Neural crest cell (in vitro differentiated cells): ENCODE results near the gene CACNA1H. TPM values are rescaled to one million over a fixed set of nuclear protein-coding genes. Genes with fewer than 3 reads are reported as not detected.

Source experiments
- DNase-seq: peaks from one replicate; pipeline ENCODE4 v3.0.0; 2021; ENCODE audit warnings: low read depth, mixed read lengths, low spot score
- H3K27ac Mint-ChIP-seq: one replicate; pipeline ENCODE4 v1.8.0; 2021; ENCODE audit warnings: mild to moderate bottlenecking, mixed read lengths; ENCODE audit not compliant: unreplicated experiment
- H3K27me3 Mint-ChIP-seq: 2 replicates; pipeline ENCODE4 v1.8.0; 2021; ENCODE audit warnings: low read depth, mild to moderate bottlenecking, mixed read lengths
- H3K36me3 Mint-ChIP-seq: 2 replicates; pipeline ENCODE4 v1.8.0; 2021; ENCODE audit warnings: low read depth, mild to moderate bottlenecking, mixed read lengths
- H3K4me1 Mint-ChIP-seq: 2 replicates; pipeline ENCODE4 v1.8.0; 2021; ENCODE audit warnings: mixed read lengths
- H3K4me3 Mint-ChIP-seq: one replicate; pipeline ENCODE4 v1.8.0; 2021; ENCODE audit warnings: mild to moderate bottlenecking, mixed read lengths
- H3K9me3 Mint-ChIP-seq: 2 replicates; pipeline ENCODE4 v1.8.0; 2021; ENCODE audit warnings: mixed read lengths
- CTCF ChIP-seq: fragments of 200-600 bp; sonication (generic); conservative IDR thresholded peaks from 2 replicates; pipeline ENCODE4 v1.5.0; 2021; ENCODE audit warnings: antibody characterized with exemption, mild to moderate bottlenecking
- total RNA-seq: library from RNA; stranded (reverse); gene quantifications from 2 replicates; pipeline ENCODE4 v1.2.1, GENCODE V29; 2021

The CACNA1H gene
- total RNA-seq, 1 donor from 2014 or later: 10.7 TPM

DNA sequence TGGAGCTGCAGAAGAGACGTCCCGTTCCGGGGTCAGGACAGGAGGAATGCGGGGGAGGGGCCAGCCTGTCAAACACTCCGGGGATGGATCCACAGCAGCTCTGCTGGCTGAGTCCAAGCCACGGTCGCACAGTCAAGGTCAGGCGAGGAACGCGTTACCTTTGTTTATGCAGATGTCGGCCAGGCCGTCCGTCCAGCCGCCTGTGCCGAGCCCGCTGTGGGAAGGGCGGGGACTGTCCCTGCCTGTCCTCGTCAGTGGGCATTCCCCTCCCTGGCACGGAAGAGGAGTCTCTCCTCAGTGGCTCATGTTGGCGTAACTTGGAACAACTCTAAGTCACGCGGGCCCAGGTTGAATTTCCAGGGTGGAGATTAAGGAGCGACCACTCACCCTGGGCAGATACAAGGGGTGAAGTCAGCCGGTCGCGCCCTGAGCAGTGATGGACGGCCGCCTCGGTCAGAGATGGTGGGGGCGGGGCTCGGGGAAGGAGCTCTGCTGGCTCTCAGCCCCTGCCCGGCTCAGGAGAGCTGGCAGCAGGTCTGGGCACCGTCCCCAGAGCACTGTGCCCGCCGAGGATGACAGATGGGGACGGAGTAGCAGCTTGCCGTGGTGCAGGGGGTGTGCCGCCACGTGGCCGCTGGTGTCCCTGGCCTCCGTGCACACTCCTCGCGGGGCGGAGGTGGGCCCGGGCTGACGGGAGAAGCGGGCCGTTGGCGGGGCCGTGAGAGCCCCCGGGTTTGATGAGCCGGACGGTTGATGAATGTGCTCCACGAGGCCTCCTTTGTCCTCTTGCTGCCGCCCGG lies 7.3 kb downstream of the CACNA1H start:
- DNase-seq: no peak
- Mint-ChIP-seq H3K27me3 (peaks cover 5% of the 10 kb centered on the region), H3K4me1 (peaks cover 6% of the 10 kb centered on the region), H3K27ac (no peak overlapping the region), H3K4me3 (no peak overlapping the region), H3K36me3 (no peaks in the 10 kb centered on the region), H3K9me3 (no peaks in the 10 kb centered on the region)
- no peak for TF ChIP-seq CTCF

DNA sequence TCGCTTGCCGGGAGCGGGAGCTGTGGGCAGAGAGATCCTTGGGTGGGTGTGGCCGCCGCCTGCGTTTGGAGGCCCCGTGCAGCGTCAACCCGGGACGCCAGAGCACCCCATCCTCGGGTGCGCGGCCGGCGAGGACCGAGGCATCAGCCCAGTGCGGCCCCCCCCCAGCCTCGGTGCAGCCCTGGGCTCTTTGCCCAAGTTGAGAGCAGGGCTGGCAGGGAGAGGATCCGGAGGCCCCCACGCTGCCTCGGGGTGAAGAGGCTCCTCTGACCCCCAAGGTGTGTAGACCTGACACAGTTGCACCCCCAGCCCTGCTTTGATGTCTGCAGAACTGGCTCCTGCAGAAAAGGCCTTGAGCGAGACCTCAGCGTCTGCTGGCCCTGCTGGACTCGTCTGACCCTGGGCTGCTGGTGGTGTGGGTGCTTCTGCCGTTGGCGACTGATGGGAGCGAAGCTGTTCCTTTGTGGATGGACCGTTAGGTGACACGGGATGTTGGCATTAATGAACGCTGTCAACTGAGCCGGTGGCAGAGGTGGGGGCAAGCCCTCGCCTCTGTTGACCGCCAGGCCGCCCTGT lies 8.0 kb downstream of the CACNA1H start:
- no peak for DNase-seq
- Mint-ChIP-seq H3K4me3 (no peak overlapping the region), H3K27ac (no peak overlapping the region), H3K36me3 (no peaks in the 10 kb centered on the region), H3K4me1 (peaks cover 6% of the 10 kb centered on the region), H3K27me3 (no peaks in the 10 kb centered on the region), H3K9me3 (no peaks in the 10 kb centered on the region)
- no peak for TF ChIP-seq CTCF

DNA sequence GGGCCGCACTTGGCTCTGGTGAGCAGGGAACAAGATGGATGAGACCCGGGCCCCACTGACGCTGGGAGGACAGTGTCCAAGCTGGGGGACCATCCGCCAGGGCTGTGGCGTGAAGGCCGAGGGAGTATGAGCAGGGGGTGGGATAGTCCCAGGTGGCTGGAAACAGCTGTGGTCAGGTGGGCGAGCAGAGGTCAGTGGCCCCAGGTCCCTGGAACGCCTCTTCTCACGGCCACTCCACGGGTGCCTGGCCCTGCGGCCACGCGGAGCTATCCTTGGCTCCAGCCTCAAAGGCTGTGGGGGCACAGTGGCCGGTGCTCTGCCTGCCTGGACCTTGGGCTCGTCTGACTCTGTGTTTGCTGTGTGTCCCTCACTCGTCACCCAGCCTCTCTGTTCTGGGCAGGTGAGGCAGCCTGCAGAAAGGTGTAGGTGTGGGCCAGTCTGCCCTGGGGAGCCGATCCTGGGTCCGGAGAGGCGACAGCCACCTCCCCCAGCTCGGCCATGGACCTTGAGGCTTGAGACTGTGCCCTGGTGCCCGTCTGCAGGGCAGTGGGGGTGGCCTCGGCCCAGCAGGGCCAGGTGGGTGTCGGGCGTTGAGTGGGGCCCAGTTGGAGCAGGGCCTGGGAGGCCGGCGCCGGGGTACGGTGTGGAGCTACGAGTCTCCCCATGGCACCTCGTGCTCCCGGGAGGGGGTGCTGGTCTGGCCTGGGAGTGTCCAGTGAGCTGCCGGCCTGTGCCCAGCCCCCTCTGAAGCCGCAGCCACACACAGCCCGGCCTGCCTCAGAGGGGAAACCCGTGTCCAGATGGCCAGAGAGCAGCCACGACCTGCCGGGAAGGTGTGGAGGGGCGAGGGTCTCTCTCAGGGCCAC lies 10.0 kb downstream of the CACNA1H start:
- Mint-ChIP-seq H3K27ac (no peak overlapping the region), H3K4me3 (no peak overlapping the region), H3K9me3 (no peaks in the 10 kb centered on the region), H3K4me1 (peaks cover 6% of the 10 kb centered on the region), H3K36me3 (no peaks in the 10 kb centered on the region), H3K27me3 (no peaks in the 10 kb centered on the region)
- no peak for TF ChIP-seq CTCF
- no peak for DNase-seq

DNA sequence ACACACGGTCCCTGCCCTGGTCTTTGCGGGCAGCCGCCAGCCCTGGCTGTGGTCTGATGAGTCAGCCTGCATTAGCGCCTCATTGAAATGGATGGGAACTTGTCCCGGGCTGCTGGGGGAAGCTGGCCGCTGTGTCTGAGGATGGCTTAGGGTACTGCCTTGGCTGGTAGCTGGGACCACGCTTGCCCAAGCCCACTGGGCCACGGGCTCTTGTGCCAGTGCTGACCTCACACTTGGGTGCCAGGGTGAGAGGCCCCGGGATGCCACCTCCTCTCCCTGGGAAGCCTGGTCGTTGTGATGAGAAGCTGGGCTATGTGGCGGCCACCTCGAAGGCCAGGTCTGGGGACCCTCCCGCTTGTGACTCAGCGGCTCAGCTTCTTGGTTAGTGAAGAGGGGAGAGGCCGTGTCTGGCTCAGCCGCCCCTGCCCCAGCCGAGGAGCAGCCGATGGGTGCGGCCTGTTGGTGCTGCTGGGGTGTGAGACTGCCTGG lies 10.7 kb downstream of the CACNA1H start:
- H3K9me3 Mint-ChIP-seq: no peaks in the 10 kb centered on the region
- no peaks in the 10 kb centered on the region for H3K27me3 Mint-ChIP-seq
- H3K27ac Mint-ChIP-seq: no peak overlapping the region
- H3K4me1 Mint-ChIP-seq: peaks cover 6% of the 10 kb centered on the region
- DNase-seq: no peak
- H3K36me3 Mint-ChIP-seq: no peaks in the 10 kb centered on the region
- no peak overlapping the region for H3K4me3 Mint-ChIP-seq
- no peak for TF ChIP-seq CTCF

DNA sequence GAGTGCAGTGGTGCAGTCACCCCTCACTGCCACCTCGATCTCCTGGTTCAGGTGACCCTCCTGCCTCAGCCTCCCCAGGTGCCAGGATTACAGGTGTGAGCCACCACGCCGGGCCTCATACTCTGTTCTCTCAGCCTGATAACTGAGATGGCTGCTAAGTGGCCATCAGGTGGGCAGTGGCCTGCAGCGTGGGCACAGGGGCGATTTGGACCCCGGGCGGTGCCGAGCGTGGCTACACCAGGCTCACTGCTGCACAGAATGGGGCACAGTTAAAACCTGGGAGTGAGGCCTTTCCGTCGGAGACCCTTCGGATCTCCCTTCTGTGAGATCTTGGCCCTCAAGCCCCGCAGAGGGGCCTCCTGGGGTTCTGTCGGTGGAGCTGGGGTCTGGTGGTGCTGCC lies 11.5 kb downstream of the CACNA1H start:
- Mint-ChIP-seq H3K4me1 (peaks cover 6% of the 10 kb centered on the region), H3K36me3 (no peaks in the 10 kb centered on the region)
- no peak for DNase-seq

More for the DNA sequence above, 11.5 kb downstream of the CACNA1H start:
- Mint-ChIP-seq H3K27ac (no peak overlapping the region), H3K4me3 (no peak overlapping the region), H3K27me3 (no peaks in the 10 kb centered on the region), H3K9me3 (no peaks in the 10 kb centered on the region)
- TF ChIP-seq CTCF: no peak
